Activated CD8-positive, alpha-beta memory T cell treated with anti-CD3 and anti-CD28 coated beads, Interleukin-2, amount 50 U/mL, for 1 hour (primary cell): ENCODE data around the gene YWHAB.

Source experiments
- DNase-seq: peaks from one replicate; pipeline ENCODE4 v3.0.0-alpha.2; 2020; ENCODE audit errors: extremely low read depth

Gene YWHAB

DNA sequence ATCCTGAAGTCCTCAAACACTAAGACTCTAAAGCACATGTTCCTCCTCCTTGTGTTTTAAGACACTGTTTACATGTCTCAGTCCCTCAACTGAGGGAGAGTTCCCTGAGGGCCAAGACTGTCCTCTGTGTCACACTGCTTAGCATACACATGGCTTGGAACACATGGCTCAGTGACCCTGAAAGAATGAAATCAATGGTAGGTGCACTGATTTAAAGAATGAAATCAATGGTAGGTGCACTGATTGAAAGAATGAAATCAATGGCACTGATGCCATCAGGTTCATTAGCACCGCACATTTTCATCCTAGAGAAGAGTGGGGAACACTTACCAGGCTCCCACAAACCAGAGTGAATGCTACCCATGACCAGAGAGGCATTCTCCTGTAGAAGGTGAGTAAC is 64.9 kb downstream of the YWHAB start:
- DNase-seq = no peak

DNA sequence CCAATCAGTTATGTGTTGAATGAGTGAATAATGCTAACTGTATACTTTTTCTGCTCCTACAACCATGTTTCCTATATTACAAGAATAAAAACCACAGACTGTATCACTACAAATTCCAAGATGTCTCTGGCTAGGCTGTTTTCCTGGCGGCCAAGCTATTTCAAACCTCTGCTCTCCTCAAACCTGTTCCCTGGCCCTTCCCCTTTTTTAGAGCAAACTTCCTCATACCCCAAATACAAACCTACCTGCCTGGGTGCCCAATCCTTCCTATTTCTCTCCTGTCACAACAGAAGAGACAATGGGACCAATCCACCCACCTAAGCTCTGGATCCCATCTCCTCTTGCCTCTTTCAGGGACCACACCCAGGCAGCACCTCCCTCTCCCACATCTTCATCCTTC is 67.2 kb downstream of the YWHAB start:
- DNase-seq = no peak

DNA sequence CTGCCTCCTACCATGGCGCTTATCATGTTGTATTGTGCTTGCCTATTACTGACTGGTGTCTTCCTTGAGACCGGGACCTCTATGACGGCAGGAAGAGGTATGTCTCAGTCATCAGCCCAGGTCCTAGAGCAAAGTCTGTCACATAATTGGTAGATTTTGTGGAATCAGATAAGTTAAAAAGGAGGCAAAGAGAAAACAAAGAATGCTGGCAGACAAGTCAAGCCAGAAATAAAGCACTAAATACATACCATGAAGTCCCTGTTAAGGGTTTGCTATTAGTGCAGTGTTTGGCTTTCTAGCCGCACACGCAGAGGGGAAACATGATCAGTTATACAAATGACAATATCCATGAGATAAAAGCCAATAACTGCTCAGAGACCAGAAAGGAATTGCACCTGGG is 68.7 kb downstream of the YWHAB start:
- DNase-seq = no peak

DNA sequence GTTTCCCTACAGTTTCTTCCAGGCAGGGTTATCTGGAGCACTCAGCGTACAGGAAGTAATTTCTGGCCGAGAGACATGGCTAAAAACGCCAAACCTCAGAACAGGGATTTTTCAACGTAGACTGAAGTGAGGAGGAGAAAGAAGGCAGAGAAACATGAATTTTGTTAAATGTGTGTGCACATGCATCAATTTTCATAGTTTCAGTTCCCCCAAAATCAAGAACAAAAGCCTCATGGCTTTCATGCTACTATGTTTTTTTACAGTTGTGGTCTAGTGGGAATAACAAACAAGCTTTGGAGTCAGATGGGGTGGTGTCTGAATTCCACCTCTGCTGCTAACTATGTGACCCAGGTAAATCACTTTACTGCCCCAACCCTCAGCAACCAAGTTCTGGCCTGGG is 69.8 kb downstream of the YWHAB start:
- DNase-seq = no peak

DNA sequence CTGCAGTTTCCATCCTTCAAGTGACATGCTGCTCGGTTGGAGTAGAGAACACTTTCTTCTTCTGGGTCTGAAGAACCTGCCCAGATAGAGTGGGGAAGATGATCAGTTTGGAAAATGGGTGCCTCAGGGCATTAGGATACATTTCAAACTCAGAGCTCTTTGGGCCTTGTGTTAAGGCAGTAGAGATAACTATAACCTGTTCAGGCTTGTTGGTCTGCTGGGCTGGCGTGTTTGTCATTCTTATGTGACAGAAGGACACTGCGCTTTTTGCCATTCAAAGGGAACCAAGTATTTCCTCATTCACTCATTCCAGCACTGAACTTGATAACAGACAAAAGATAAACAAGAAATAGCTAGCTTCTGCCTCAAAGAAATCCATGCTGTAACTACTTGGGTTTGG is 70.9 kb downstream of the YWHAB start:
- DNase-seq = no peak
